A549 treated with CORT108297 at 1 μM for 4 hours (cell line): ENCODE measurements around the gene SOHLH2. TPM values are rescaled to one million over a fixed set of nuclear protein-coding genes. Genes with fewer than 3 reads are reported as not detected.

ENCODE experiments used
- total RNA-seq: library from RNA; stranded (reverse); fragments of 200-300 nt; extraction: Qiagen RNA extraction; gene quantifications from 5 replicates; pipeline ENCODE4 v1.2.3, GENCODE V29; 2022

SOHLH2 gene
- total RNA-seq, result not detected in 5 replicates

GRCh38 chr13:36214163-36214921, at the start of gene SOHLH2:
TSS of gene SOHLH2 (minus strand) at chr13:36214556. CDS start at chr13:36214526, 30 bp downstream.

DNA sequence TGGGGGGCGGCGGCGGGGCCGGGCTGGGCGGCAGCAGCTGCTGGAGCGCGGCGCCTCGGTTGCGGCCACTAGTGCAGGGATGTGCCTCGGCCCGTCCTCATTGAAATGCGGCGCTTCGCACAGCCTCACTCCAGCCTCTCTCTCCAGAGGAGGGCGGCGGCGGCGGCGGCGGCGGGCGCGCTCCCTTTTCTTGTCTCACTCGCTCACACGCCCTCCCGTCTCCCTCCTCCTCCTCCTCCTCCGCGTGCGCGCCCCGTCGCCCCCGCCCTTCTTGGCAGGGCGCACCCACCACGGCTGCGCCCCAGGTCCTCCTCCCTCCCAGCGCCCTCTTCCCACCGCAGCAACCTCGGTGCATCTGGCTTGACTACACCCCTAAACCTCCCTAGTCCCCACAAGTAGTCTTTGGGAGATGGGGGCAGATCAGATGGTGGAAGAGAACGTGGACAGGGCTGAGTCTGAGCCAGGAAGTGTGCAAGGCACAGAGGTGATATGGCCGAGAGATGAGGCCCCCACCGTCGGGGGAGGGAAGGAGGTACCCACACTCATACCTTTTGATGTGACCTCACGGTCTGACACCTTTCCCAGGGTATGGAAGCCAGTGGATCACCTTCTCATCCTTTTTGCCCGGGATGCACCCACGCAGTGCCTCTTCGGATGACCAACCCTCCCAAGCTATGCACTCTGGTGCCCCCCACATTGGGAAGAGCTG, 83.0 kb downstream of the SOHLH2 start, which contains the start of gene DCLK1:
Gene DCLK1, minus strand, starts transcription at position 161 of the 709 bp plus-strand sequence.

Other genes starting within 250 kb of the SOHLH2 start
- 0.76 to 1.1 TPM (median 0.89 TPM) in 5 replicates for gene DCLK1, start 83.2 kb downstream of the SOHLH2 start, total RNA-seq
- gene CCDC169, start 83.3 kb upstream of the SOHLH2 start, total RNA-seq, result 0.15 to 0.35 TPM (median 0.32 TPM) in 5 replicates
- gene SPART, start 131.8 kb upstream of the SOHLH2 start, total RNA-seq, result 21.8 to 29.3 TPM (median 23.7 TPM) in 5 replicates
- 0.29 to 0.51 TPM (median 0.42 TPM) in 5 replicates for gene CCNA1, start 217.9 kb upstream of the SOHLH2 start, total RNA-seq